Transverse colon (tissue), 4 donors: ENCODE measurements around the gene FRY. TPM values are rescaled to one million over a fixed set of nuclear protein-coding genes. Genes with fewer than 3 reads are reported as not detected.

Source experiments
- DNase-seq: peaks from one replicate; pipeline ENCODE4 v3.0.0-alpha.2; 2019
- H3K27ac ChIP-seq, 4 donors: fragments of 200-600 bp; sonication (generic); 2 replicates each; pipeline ENCODE4 v1.5.1; 2016 to 2018; ENCODE audit warnings: inconsistent platforms in 4 of 4
- H3K27me3 ChIP-seq: fragments of 200-600 bp; sonication (generic); 2 replicates; pipeline ENCODE4 v1.5.1; 2017; ENCODE audit warnings: inconsistent platforms
- H3K36me3 ChIP-seq, 4 donors: fragments of 200-600 bp; sonication (generic); 2 replicates each; pipeline ENCODE4 v1.5.1; 2017 to 2019; ENCODE audit warnings: inconsistent platforms in 4 of 4
- H3K4me1 ChIP-seq, 4 donors: fragments of 200-600 bp; sonication (generic); 2 replicates each; pipeline ENCODE4 v1.5.1; 2017 to 2020; ENCODE audit warnings: inconsistent platforms in 4 of 4
- H3K4me3 ChIP-seq, 4 donors: fragments of 200-600 bp; sonication (generic); 1 replicate in 1 of 4; 2 replicates in 3 of 4; pipeline versions ENCODE4 v1.5.1 to v1.6.1; 2017 to 2019; ENCODE audit warnings: inconsistent platforms in 4 of 4
- H3K9me3 ChIP-seq, 2 donors: fragments of 200-600 bp; sonication (generic); 2 replicates each; pipeline ENCODE4 v1.5.1; 2017 to 2019; ENCODE audit warnings: inconsistent platforms in 2 of 2
- EP300 ChIP-seq: sonication (generic); formaldehyde crosslinking; IDR thresholded peaks from one replicate; pipeline ENCODE4 v1.6.1; 2017; ENCODE audit warnings: antibody characterized with exemption, low read depth
- POLR2A ChIP-seq: fragments of 450-650 bp; IDR thresholded peaks from one replicate; pipeline ENCODE4 v1.6.1; 2016; ENCODE audit warnings: antibody characterized with exemption, mild to moderate bottlenecking, moderate library complexity
- POLR2AphosphoS5 ChIP-seq, 3 donors: sonication (generic); formaldehyde crosslinking; IDR thresholded peaks; one replicate each; pipeline ENCODE4 v1.6.1; 2016; ENCODE audit warnings: antibody characterized with exemption in 3 of 3
- WGBS, 2 donors: methylation state at CpG; one replicate each; pipeline ENCODE4 v1.1.5; 2018; ENCODE audit warnings: low coverage in 1 of 2; 5-methylcytosine and 5-hydroxymethylcytosine counted together
- in situ Hi-C, 4 donors: fragments of 200-750 bp; cut with MboI; loops; one replicate each; pipeline versions ENCODE4 v1.15.0 to v1.15.1; 2017; ENCODE audit warnings: low sequenced_read_pairs in 3 of 4, low pct_ligation_motif_present in 1 of 4, low pct_unique_long_range_greater_than_20kb in 1 of 4
- intact Hi-C: fragments of 100-400 bp; cut with DNase I; formaldehyde crosslinking; loops from one replicate; pipeline ENCODE4 v1.15.1; 2023; ENCODE audit warnings: low total_unique reads
- total RNA-seq, 4 donors: library from RNA; depleted of rRNA; stranded (reverse); fragments of >200 nt; gene quantifications; one replicate each; pipeline ENCODE4 v1.1.0, GENCODE V29; 2016
- TF ChIP-seq, protein P1 (sequence below), 5 experiments: fragments of 200-600 bp in 3 of 5; fragments of 450-650 bp in 2 of 5; sonication (generic) in 3 of 5; IDR thresholded peaks; 1 replicate in 2 of 5; 2 replicates in 3 of 5; pipeline ENCODE4 v1.5.1; 2016 to 2017; ENCODE audit warnings: antibody characterized with exemption in 5 of 5, inconsistent platforms in 3 of 5, mild to moderate bottlenecking in 2 of 5, moderate library complexity in 1 of 5

Gene FRY
- total RNA-seq, 4 donors from 2014 or later = 6.7 to 42.6 (median 12.4) TPM

- Histone ChIP-seq H3K27me3 (no peaks in the 10 kb centered on the region), H3K9me3 (no peaks in the 10 kb centered on the region), H3K27ac (peak overlapping the region in 2 of 4 donors; percentile 15 to 34), H3K4me1 (no peaks in the 10 kb centered on the region), H3K36me3 (no peaks in the 10 kb centered on the region), H3K4me3 (no peak overlapping the region)
- no peak for TF ChIP-seq EP300
- TF ChIP-seq, protein P1, sequence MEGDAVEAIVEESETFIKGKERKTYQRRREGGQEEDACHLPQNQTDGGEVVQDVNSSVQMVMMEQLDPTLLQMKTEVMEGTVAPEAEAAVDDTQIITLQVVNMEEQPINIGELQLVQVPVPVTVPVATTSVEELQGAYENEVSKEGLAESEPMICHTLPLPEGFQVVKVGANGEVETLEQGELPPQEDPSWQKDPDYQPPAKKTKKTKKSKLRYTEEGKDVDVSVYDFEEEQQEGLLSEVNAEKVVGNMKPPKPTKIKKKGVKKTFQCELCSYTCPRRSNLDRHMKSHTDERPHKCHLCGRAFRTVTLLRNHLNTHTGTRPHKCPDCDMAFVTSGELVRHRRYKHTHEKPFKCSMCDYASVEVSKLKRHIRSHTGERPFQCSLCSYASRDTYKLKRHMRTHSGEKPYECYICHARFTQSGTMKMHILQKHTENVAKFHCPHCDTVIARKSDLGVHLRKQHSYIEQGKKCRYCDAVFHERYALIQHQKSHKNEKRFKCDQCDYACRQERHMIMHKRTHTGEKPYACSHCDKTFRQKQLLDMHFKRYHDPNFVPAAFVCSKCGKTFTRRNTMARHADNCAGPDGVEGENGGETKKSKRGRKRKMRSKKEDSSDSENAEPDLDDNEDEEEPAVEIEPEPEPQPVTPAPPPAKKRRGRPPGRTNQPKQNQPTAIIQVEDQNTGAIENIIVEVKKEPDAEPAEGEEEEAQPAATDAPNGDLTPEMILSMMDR (IDR thresholded peaks at IDR 0.05) = no peak
- TF ChIP-seq POLR2AphosphoS5 (IDR thresholded peaks at IDR 0.05) = no peak
- TF ChIP-seq POLR2A = no peak
- 76 to 79% methylated on average over 3 to 4 of the region's 4 CpGs for WGBS, 2 donors
- intact Hi-C loops = no loop called here
- in situ Hi-C loops = no loop called here
- no peak for DNase-seq
Measured at GRCh38 chr13:32125221-32125689, 93.7 kb downstream of the FRY start.

DNA sequence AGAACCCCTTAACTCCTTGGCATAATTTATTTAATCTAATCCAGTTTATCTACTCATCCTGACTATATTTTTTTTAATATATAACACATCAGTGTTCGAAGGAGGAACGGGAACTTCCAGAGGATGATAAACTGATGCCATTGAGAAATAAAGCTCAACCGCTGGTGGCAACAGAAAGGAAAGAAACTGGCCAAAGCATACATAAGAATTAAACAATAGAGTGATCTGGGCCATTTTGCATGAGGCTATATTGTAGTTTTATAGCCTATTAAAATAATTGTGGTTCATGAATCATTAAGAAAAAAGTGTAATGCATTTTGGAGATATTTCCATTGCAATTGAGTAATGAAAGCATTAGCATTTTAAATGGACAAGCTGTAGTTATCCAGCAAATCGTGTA, 94.2 kb downstream of the FRY start:
- TF ChIP-seq, protein P1 (IDR thresholded peaks at IDR 0.05) = no peak
- no peak for TF ChIP-seq POLR2AphosphoS5 (IDR thresholded peaks at IDR 0.05)
- no peak for TF ChIP-seq EP300
- TF ChIP-seq POLR2A = no peak
- in situ Hi-C loops = no loop called here

GRCh38 chr13:32126278-32126677, 94.7 kb downstream of the FRY start:
- TF ChIP-seq, protein P1 (IDR thresholded peaks at IDR 0.05) = no peak
- TF ChIP-seq EP300 = no peak
- TF ChIP-seq POLR2A = no peak
- no peak for TF ChIP-seq POLR2AphosphoS5 (IDR thresholded peaks at IDR 0.05)
- Histone ChIP-seq H3K36me3 (no peaks in the 10 kb centered on the region), H3K27me3 (no peaks in the 10 kb centered on the region), H3K9me3 (no peaks in the 10 kb centered on the region), H3K4me1 (no peaks in the 10 kb centered on the region), H3K27ac (no peak overlapping the region), H3K4me3 (no peak overlapping the region)
- in situ Hi-C loops (no loop called here), intact Hi-C loops (no loop called here)
- no peak for DNase-seq
- WGBS, 2 donors = 68 to 71% methylated on average over 3 of the region's 3 CpGs

More for the DNA sequence above, 94.2 kb downstream of the FRY start:
- no peak overlapping the region for H3K4me3 ChIP-seq
- peak overlapping the region in 1 of 4 donors; percentile 15 for H3K27ac ChIP-seq
- no peak for DNase-seq
- 80 to 81% methylated on average over 4 of the region's 4 CpGs for WGBS, 2 donors
- no peaks in the 10 kb centered on the region for H3K36me3 ChIP-seq
- H3K9me3 ChIP-seq = no peaks in the 10 kb centered on the region
- no peaks in the 10 kb centered on the region for H3K4me1 ChIP-seq
- intact Hi-C loops = no loop called here
- H3K27me3 ChIP-seq = no peaks in the 10 kb centered on the region

GRCh38 chr13:32126756-32127155, 95.2 kb downstream of the FRY start:
- in situ Hi-C loops = no loop called here
- no peak overlapping the region for H3K27ac ChIP-seq

More at GRCh38 chr13:32126756-32127155, 95.2 kb downstream of the FRY start:
- no peaks in the 10 kb centered on the region for H3K9me3 ChIP-seq
- no peaks in the 10 kb centered on the region for H3K27me3 ChIP-seq
- intact Hi-C loops = no loop called here
- no peaks in the 10 kb centered on the region for H3K4me1 ChIP-seq
- no peak for DNase-seq
- TF ChIP-seq, protein P1 (IDR thresholded peaks at IDR 0.05) = no peak
- TF ChIP-seq POLR2A = no peak
- no peak for TF ChIP-seq EP300
- no peak for TF ChIP-seq POLR2AphosphoS5 (IDR thresholded peaks at IDR 0.05)
- no peaks in the 10 kb centered on the region for H3K36me3 ChIP-seq
- H3K4me3 ChIP-seq = no peak overlapping the region
